OCI-LY1 (cell line): ENCODE data around the gene HEPACAM.

ENCODE experiments used
- H2AFZ ChIP-seq: fragments of 200-600 bp; sonication (generic), shearing (Covaris generic); 2 replicates; pipeline ENCODE4 v1.6.0; 2014; ENCODE audit warnings: antibody characterized with exemption, mild to moderate bottlenecking, low read length
- H3F3A ChIP-seq: fragments of 200-600 bp; sonication (generic), shearing (Covaris generic); 2 replicates; pipeline ENCODE4 v1.6.0; 2014; ENCODE audit warnings: mild to moderate bottlenecking, antibody characterized with exemption, low read length, moderate library complexity; ENCODE audit not compliant: insufficient read depth
- H3K27ac ChIP-seq: fragments of 200-600 bp; sonication (generic); 2 replicates; pipeline ENCODE4 v1.5.1; 2014; ENCODE audit warnings: low read length, mixed run types, mild to moderate bottlenecking, low read depth; ENCODE audit not compliant: poor library complexity, severe bottlenecking
- H3K27me3 ChIP-seq: fragments of 200-600 bp; sonication (generic); 2 replicates; pipeline ENCODE4 v1.6.0; 2014; ENCODE audit warnings: antibody characterized with exemption, mild to moderate bottlenecking, low read length, moderate library complexity; ENCODE audit not compliant: insufficient read depth
- H3K36me3 ChIP-seq: fragments of 200-600 bp; sonication (generic); 2 replicates; pipeline ENCODE4 v1.6.1; 2014; ENCODE audit warnings: mild to moderate bottlenecking, antibody characterized with exemption, low read length, moderate library complexity, mixed read lengths; ENCODE audit not compliant: insufficient read depth
- H3K4me1 ChIP-seq: fragments of 200-600 bp; sonication (generic); 2 replicates; pipeline ENCODE4 v1.5.1; 2014; ENCODE audit warnings: mild to moderate bottlenecking, low read length, moderate library complexity; ENCODE audit not compliant: insufficient read depth, severe bottlenecking
- H3K4me2 ChIP-seq: fragments of 200-600 bp; sonication (generic), shearing (Covaris generic); 2 replicates; pipeline ENCODE4 v1.6.1; 2014; ENCODE audit warnings: low read length
- H3K4me3 ChIP-seq: fragments of 200-600 bp; sonication (generic); 2 replicates; pipeline ENCODE4 v1.5.1; 2014; ENCODE audit warnings: low read length, low read depth, mild to moderate bottlenecking, mixed read lengths; ENCODE audit not compliant: poor library complexity, severe bottlenecking
- H3K79me2 ChIP-seq: fragments of 200-600 bp; shearing (Covaris generic); 2 replicates; pipeline ENCODE4 v1.6.1; 2016; ENCODE audit warnings: mixed run types, low read length, mixed read lengths; ENCODE audit not compliant: insufficient read depth
- H3K9ac ChIP-seq: fragments of 200-600 bp; sonication (generic), shearing (Covaris generic); 2 replicates; pipeline ENCODE4 v1.6.1; 2014; ENCODE audit warnings: mild to moderate bottlenecking, low read length, mixed read lengths
- H3K9me2 ChIP-seq: fragments of 200-600 bp; sonication (generic), shearing (Covaris generic); 2 replicates; pipeline ENCODE4 v1.6.1; 2014; ENCODE audit warnings: low read depth, mild to moderate bottlenecking, low read length, mixed read lengths
- H3K9me3 ChIP-seq: fragments of 200-600 bp; shearing (Covaris generic); 2 replicates; pipeline ENCODE4 v1.6.1; 2014; ENCODE audit warnings: low read length, mixed read lengths
- H4K20me1 ChIP-seq: fragments of 200-600 bp; sonication (generic), shearing (Covaris generic); 2 replicates; pipeline ENCODE4 v1.6.0; 2016; ENCODE audit warnings: mild to moderate bottlenecking, low read length; ENCODE audit not compliant: insufficient read depth
- CTCF ChIP-seq: fragments of 200-600 bp; sonication (generic), shearing (Covaris generic); IDR thresholded peaks from 2 replicates; pipeline ENCODE4 v1.5.1; 2017; ENCODE audit warnings: mild to moderate bottlenecking, antibody characterized with exemption, low read length, moderate library complexity, mixed read lengths
- EZH2 ChIP-seq: fragments of 200-600 bp; sonication (generic), shearing (Covaris generic); IDR thresholded peaks from 2 replicates; pipeline ENCODE4 v1.8.0; 2017; ENCODE audit warnings: borderline replicate concordance, mixed run types, mild to moderate bottlenecking, antibody characterized with exemption, low read length, moderate library complexity, mixed read lengths

The HEPACAM gene

GRCh38 chr11:124872280-124872679, 63.6 kb downstream of the HEPACAM start:
- no peak overlapping the region for H2AFZ ChIP-seq
- H3K4me1 ChIP-seq = peaks cover 4% of the 10 kb centered on the region
- no peaks in the 10 kb centered on the region for H3F3A ChIP-seq
- H3K4me2 ChIP-seq = no peak overlapping the region
- no peaks in the 10 kb centered on the region for H3K9me2 ChIP-seq
- no peaks in the 10 kb centered on the region for H3K9me3 ChIP-seq
- no peak overlapping the region for H3K4me3 ChIP-seq
- no peak overlapping the region for H3K27ac ChIP-seq
- H3K36me3 ChIP-seq = no peaks in the 10 kb centered on the region
- no peak overlapping the region for H3K9ac ChIP-seq
- no peaks in the 10 kb centered on the region for H3K79me2 ChIP-seq
- no peaks in the 10 kb centered on the region for H4K20me1 ChIP-seq
- no peaks in the 10 kb centered on the region; the same call in 1 of the 2 replicates for H3K27me3 ChIP-seq
- TF ChIP-seq CTCF (no peak), EZH2 (no peak)

DNA sequence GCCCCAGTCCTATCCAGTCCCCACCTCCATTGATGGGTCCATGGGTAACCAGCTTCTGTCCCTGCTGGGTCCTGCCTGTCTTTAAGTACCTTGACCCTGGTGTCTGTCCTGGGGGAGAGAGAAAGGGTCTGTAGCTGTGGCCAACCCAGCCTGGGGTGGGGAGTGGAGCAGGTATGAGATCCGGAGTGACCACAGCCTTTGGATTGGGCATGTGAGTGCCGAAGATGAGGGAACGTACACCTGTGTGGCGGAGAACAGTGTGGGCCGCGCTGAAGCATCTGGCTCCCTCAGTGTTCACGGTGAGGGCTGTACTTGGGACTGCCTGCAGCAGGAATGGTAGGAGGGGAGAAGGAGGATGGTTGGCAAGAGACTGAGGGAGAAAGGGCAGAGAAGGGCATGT, 65.4 kb downstream of the HEPACAM start:
- Histone ChIP-seq H3K9ac (no peak overlapping the region), H3F3A (no peaks in the 10 kb centered on the region), H4K20me1 (no peaks in the 10 kb centered on the region), H2AFZ (no peak overlapping the region), H3K27me3 (no peaks in the 10 kb centered on the region), H3K79me2 (no peaks in the 10 kb centered on the region), H3K4me3 (no peak overlapping the region), H3K4me2 (no peak overlapping the region), H3K27ac (no peak overlapping the region), H3K9me3 (no peaks in the 10 kb centered on the region), H3K4me1 (no peaks in the 10 kb centered on the region), H3K9me2 (no peaks in the 10 kb centered on the region), H3K36me3 (no peaks in the 10 kb centered on the region)
- TF ChIP-seq CTCF (no peak), EZH2 (no peak)

DNA sequence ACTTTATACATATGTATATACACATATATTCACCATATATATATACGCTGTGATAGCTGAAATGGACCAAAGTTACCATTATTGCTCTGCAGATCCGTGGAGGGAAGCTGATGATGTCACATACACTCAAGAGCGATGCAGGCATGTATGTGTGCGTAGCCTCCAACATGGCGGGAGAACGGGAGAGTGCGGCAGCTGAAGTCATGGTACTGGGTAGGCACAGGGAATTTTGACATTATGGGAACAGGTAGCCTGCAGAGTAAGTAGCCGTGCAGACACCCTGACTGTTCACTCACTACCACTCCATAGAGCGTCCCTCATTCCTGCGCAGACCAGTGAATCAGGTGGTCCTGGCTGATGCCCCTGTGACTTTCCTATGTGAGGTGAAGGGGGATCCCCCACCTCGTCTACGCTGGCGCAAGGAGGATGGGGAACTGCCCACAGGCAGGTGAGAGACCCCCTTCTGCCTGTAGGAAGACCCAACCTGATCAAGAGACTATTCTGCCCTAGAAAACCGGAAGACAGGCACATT, 65.9 kb downstream of the HEPACAM start:
- no peaks in the 10 kb centered on the region for H4K20me1 ChIP-seq
- no peaks in the 10 kb centered on the region for H3F3A ChIP-seq
- H3K4me3 ChIP-seq = no peak overlapping the region
- no peaks in the 10 kb centered on the region for H3K4me1 ChIP-seq
- no peak overlapping the region for H3K27ac ChIP-seq
- H3K9me3 ChIP-seq = no peaks in the 10 kb centered on the region
- H3K27me3 ChIP-seq = no peaks in the 10 kb centered on the region
- no peaks in the 10 kb centered on the region for H3K9me2 ChIP-seq
- H3K36me3 ChIP-seq = no peaks in the 10 kb centered on the region
- no peak overlapping the region for H3K4me2 ChIP-seq
- no peaks in the 10 kb centered on the region for H3K79me2 ChIP-seq
- no peak overlapping the region for H3K9ac ChIP-seq
- TF ChIP-seq CTCF = no peak
- no peak for TF ChIP-seq EZH2
- no peak overlapping the region for H2AFZ ChIP-seq
